Endothelial cell of umbilical vein (primary cell): Measurements from ENCODE around the gene CCDC91. TPM values are rescaled to one million over a fixed set of nuclear protein-coding genes. Genes with fewer than 3 reads are reported as not detected.

ENCODE experiments used
- BruUV-seq: library from RNA; stranded (reverse); fragments of 400-500 nt; replicated peaks from 2 replicates; lab custom pipeline; 2021; lab: Mats Ljungman, UMichigan
- CTCF ChIA-PET: fragments of 300-600, 350-600 bp; sonication (Branson Sonifier 250); formaldehyde crosslinking; loops from one replicate; lab custom pipeline; 2021; ENCODE audit warnings: antibody characterized with exemption, inconsistent platforms; lab: Charles Lee
- POLR2A ChIA-PET: fragments of 300-600, 350-600 bp; sonication (Branson Sonifier 250); formaldehyde crosslinking; loops from one replicate; lab custom pipeline; 2021; ENCODE audit warnings: antibody characterized with exemption, inconsistent platforms; lab: Charles Lee
- DNase-seq: peaks from one replicate; pipeline ENCODE4 v3.0.0-alpha.2; 2011; ENCODE audit warnings: low read depth, low spot score
- FAIRE-seq: peaks from 2 replicates; lab custom pipeline; 2011; peaks lifted over from hg19 to GRCh38; lab: Jason Lieb, UNC
- H2AFZ ChIP-seq: 2 replicates; pipeline ENCODE4 v1.6.0; 2012; ENCODE audit warnings: low read depth, low read length, control low read depth, inconsistent platforms
- H3K27ac ChIP-seq: 2 replicates; pipeline ENCODE4 v1.5.1; 2011; ENCODE audit warnings: low read depth, mild to moderate bottlenecking, control low read depth, low read length, moderate library complexity; ENCODE audit not compliant: insufficient read depth
- H3K27me3 ChIP-seq, 2 experiments: 2 replicates each; pipeline versions ENCODE4 v1.6.0 to v1.6.1; 2011; ENCODE audit warnings: low read length in 2 of 2, mixed read lengths in 1 of 2; ENCODE audit not compliant: control insufficient read depth in 2 of 2, insufficient read depth in 2 of 2
- H3K36me3 ChIP-seq, 2 experiments: 2 replicates in 1 of 2; 3 replicates in 1 of 2; pipeline ENCODE4 v1.5.1; 2011; ENCODE audit warnings: low read length in 2 of 2, mild to moderate bottlenecking in 1 of 2, moderate library complexity in 1 of 2; ENCODE audit not compliant: control insufficient read depth in 2 of 2, insufficient read depth in 2 of 2; ENCODE audit errors: extremely low read depth in 1 of 2
- H3K4me1 ChIP-seq: 3 replicates; pipeline ENCODE4 v1.5.1; 2011; ENCODE audit warnings: mild to moderate bottlenecking, low read length; ENCODE audit not compliant: control insufficient read depth, insufficient read depth; ENCODE audit errors: extremely low read depth
- H3K4me2 ChIP-seq: 2 replicates; pipeline ENCODE4 v1.6.1; 2011; ENCODE audit warnings: low read length, control low read depth, mixed read lengths; ENCODE audit not compliant: insufficient read depth
- H3K4me3 ChIP-seq, 3 experiments: fragments of 200-600 bp in 1 of 3; sonication (generic), shearing (Covaris generic) in 1 of 3; replicated peaks in 1 of 3; 2 replicates each; pipeline ENCODE4 v1.5.1; 2011 to 2016; ENCODE audit warnings: control low read depth in 3 of 3, low read length in 3 of 3, mild to moderate bottlenecking in 2 of 3, inconsistent platforms in 1 of 3, low read depth in 1 of 3, moderate library complexity in 1 of 3; ENCODE audit not compliant: insufficient read depth in 1 of 3
- H3K79me2 ChIP-seq: 2 replicates; pipeline ENCODE4 v1.6.0; 2012; ENCODE audit warnings: low read length, inconsistent platforms; ENCODE audit not compliant: control insufficient read depth, insufficient read depth
- H3K9ac ChIP-seq: replicated peaks from 2 replicates; pipeline ENCODE3; 2011; ENCODE audit warnings: low read length, control low read depth; ENCODE audit not compliant: insufficient read depth; ENCODE audit errors: extremely low read depth
- H3K9me1 ChIP-seq: replicated peaks from 3 replicates; pipeline ENCODE4 v1.6.0; 2011; ENCODE audit warnings: mild to moderate bottlenecking, low read length; ENCODE audit not compliant: control insufficient read depth, insufficient read depth; ENCODE audit errors: extremely low read depth
- H3K9me3 ChIP-seq: replicated peaks from 2 replicates; pipeline ENCODE4 v1.5.1; 2012; ENCODE audit warnings: low read length, inconsistent platforms; ENCODE audit not compliant: control insufficient read depth, insufficient read depth
- H4K20me1 ChIP-seq: replicated peaks from 2 replicates; pipeline ENCODE3; 2011; ENCODE audit warnings: mild to moderate bottlenecking, low read length; ENCODE audit not compliant: control insufficient read depth, insufficient read depth; ENCODE audit errors: extremely low read depth
- CTCF ChIP-seq, 2 donors: IDR thresholded peaks; 1 replicate in 1 of 2; 2 replicates in 1 of 2; pipeline ENCODE4 v1.5.1; 2011; ENCODE audit warnings: low read length in 2 of 2, mild to moderate bottlenecking in 2 of 2, moderate library complexity in 2 of 2, control low read depth in 1 of 2, inconsistent platforms in 1 of 2, low read depth in 1 of 2; ENCODE audit not compliant: insufficient read depth in 1 of 2; ENCODE audit errors: extremely low read depth in 1 of 2
- EZH2 ChIP-seq: IDR thresholded peaks from 2 replicates; pipeline ENCODE4 v1.6.1; 2012; ENCODE audit warnings: borderline replicate concordance, low read depth, mild to moderate bottlenecking, moderate library complexity, low read length, inconsistent platforms; ENCODE audit not compliant: severe bottlenecking
- FOS ChIP-seq: IDR thresholded peaks from 2 replicates; pipeline ENCODE4 v1.6.1; 2011; ENCODE audit warnings: mild to moderate bottlenecking, low read length, moderate library complexity, borderline replicate concordance; ENCODE audit not compliant: insufficient read depth
- GATA2 ChIP-seq: IDR thresholded peaks from 2 replicates; pipeline ENCODE4 v1.7.0; 2011; ENCODE audit warnings: low read depth, mild to moderate bottlenecking, moderate library complexity, mixed read lengths, low read length; ENCODE audit not compliant: insufficient read length, insufficient read depth
- JUN ChIP-seq: IDR thresholded peaks from 2 replicates; pipeline ENCODE4 v1.6.1; 2011; ENCODE audit warnings: borderline replicate concordance, low read depth; ENCODE audit not compliant: insufficient read length, insufficient read depth
- MAX ChIP-seq: IDR thresholded peaks from 2 replicates; pipeline ENCODE4 v1.6.1; 2011; ENCODE audit not compliant: insufficient read depth, insufficient read length
- MYC ChIP-seq: IDR thresholded peaks from one replicate; pipeline ENCODE4 v1.6.1; 2011; ENCODE audit warnings: mild to moderate bottlenecking, low read depth, low read length
- POLR2A ChIP-seq: IDR thresholded peaks from 2 replicates; pipeline ENCODE4 v1.6.1; 2012; ENCODE audit warnings: low read depth, mild to moderate bottlenecking, control low read depth, low read length
- POLR2AphosphoS5 ChIP-seq: IDR thresholded peaks from 2 replicates; pipeline ENCODE4 v1.6.1; 2012; ENCODE audit warnings: low read depth, mild to moderate bottlenecking, control low read depth, low read length, moderate library complexity; ENCODE audit not compliant: insufficient read depth
- dilution Hi-C: fragments of 300-500 bp; cut with MboI; formaldehyde crosslinking; loops from one replicate; pipeline ENCODE4 v1.15.0; 2019; ENCODE audit warnings: low sequenced_read_pairs; ENCODE audit not compliant: extremely low pct_ligation_motif_present
- intact Hi-C: fragments of 100-400 bp; cut with micrococcal nuclease; formaldehyde crosslinking; loops from one replicate; pipeline ENCODE4 v1.10.0; 2022
- polyA plus RNA-seq, 4 experiments: library from polyadenylated mRNA; depleted of rRNA in 3 of 4; stranded (reverse) in 3 of 4; unstranded in 1 of 4; fragments of >200 nt; gene quantifications; 2 replicates each; pipeline versions ENCODE4 v1.2.1 to v1.2.3, GENCODE V29; 2011 to 2012; ENCODE audit warnings: missing spikeins in 1 of 4
- total RNA-seq: library from RNA; stranded (reverse); gene quantifications from 2 replicates; pipeline ENCODE4 v1.2.3, GENCODE V29; 2021

Gene CCDC91
- total and polyA plus RNA-seq, 2 donors (not counting 3 experiments of a cell fraction or from before 2014, with no cell fraction given) = 3.8 to 10.5 TPM

GRCh38 chr12:28144532-28144931 is 45.7 kb upstream of the CCDC91 start:
- BruUV-seq = no TSS peak
- H2AFZ ChIP-seq = no peak overlapping the region
- intact Hi-C loops = no loop called here
- no peak overlapping the region for H3K9ac ChIP-seq
- TF ChIP-seq POLR2AphosphoS5 (no peak), EZH2 (no peak), GATA2 (no peak), JUN (no peak), MAX (no peak), CTCF (IDR thresholded peaks at IDR 0.05; ENCODE audit: extremely low read depth in 1 of 2, insufficient read depth in 1 of 2, low read depth in 1 of 2, low read length in 2 of 2) (no peak), POLR2A (no peak), MYC (no peak), FOS (no peak)
- ChIA-PET POLR2A (no interaction called here), CTCF (no interaction called here)
- dilution Hi-C loops = no loop called here
- no peak for FAIRE-seq
- H3K27me3 ChIP-seq = no peaks in the 10 kb centered on the region
- no peak overlapping the region for H3K4me3 ChIP-seq
- DNase-seq = no peak
- no peaks in the 10 kb centered on the region for H3K36me3 ChIP-seq
- no peaks in the 10 kb centered on the region for H4K20me1 ChIP-seq
- no peaks in the 10 kb centered on the region for H3K4me1 ChIP-seq
- no peaks in the 10 kb centered on the region for H3K79me2 ChIP-seq
- no peak overlapping the region for H3K4me2 ChIP-seq
- no peak overlapping the region for H3K27ac ChIP-seq
- H3K9me3 ChIP-seq = no peaks in the 10 kb centered on the region
- H3K9me1 ChIP-seq = no peaks in the 10 kb centered on the region
